GM19467 (cell line): ENCODE results near the gene AP2A2.

ENCODE experiments used
- ATAC-seq: cut with Tn5 transposase; IDR thresholded peaks from one replicate; pipeline ENCODE4 v1.9.1; 2021; ENCODE audit warnings: mild to moderate bottlenecking, moderate library complexity; ENCODE audit not compliant: unreplicated experiment

AP2A2 gene

GRCh38 chr11:1052133-1053011, 126.7 kb downstream of the AP2A2 start:
- ATAC-seq = no peak

GRCh38 chr11:1053121-1053901, 127.6 kb downstream of the AP2A2 start:
- no peak for ATAC-seq

DNA sequence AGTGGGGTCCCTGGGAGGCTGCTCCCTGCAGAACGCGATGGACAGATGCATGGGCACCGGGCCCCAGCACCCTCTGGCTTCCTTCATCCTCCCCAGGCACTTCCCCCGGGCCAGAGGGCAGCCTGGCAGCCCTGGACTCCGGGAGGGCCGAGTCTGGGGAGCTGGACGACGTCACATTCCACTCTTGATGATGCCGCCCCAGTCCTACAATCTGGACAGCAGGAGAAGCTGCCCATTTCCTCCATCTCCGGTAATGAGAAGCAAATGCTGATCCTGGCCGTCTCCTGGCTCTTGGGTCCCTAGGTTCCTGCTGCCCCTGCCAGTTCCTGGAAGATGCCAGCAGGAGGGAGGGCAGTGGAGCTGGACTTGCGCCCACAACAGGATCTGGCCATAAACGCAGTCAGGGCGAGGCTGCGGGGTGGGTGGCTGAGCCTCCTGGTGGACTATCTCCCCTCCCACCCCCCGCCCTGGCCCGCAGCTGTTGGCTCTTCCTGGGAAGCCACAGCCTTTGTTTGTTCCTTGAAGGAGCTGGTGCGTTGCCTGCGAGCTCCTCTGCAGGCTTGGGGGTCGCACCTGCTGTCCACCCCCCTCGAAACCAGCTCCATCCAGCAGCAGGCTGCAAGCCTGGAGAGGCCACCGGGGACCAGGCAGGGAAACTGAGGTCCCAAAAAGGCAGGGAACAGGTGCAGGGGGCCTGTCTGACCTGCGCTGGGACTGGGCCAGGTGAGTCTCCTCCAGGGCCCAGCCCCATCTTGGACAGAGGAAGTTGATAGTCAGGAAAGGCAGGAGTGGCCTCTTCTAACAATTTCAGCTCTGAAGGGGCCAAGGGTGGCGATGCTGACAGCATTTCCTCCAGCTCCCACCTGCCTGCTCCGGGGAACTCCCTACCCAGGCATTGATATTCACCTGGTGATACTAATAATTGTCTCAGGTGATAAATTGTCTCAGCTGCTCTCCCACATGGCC, 128.8 kb downstream of the AP2A2 start:
- ATAC-seq = no peak

GRCh38 chr11:1055109-1055703, 129.5 kb downstream of the AP2A2 start:
- ATAC-seq = no peak

DNA sequence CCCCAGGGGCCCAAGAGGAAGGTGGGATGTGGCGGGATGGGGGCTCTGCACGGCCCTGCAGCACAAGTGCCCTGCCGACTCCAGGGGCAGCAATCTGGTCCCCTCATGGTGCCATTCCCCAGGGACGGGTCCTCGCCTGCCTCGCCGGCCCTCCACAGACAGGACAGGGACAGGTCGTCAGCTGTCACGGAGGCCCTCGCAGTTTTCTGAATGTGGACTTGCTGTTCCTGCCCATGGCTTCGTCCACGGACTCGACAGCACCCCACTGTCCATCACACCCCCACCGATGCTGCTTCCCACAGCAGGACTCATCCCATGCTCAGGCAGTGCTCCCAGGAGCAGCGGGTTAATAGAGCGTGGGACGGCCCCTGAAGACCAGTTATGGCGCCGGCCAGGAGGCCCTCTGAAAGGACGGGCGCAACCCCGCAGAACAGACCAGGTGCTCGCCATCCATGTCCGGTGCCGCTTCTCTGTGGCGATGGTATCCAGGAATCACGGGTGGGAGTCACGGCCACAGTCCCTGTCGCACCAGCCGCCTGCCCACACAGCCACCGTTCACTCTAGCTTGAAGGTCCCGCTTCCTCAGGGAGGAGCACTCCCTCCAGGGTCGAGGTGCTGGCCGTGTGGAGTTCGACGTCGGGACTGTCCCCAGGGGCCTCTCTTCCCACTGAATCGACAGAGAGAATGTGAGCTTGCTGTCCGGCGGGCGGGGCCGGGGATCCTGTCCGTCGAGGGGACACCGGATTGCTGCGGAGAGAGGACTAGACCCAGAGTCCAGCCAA, 130.5 kb downstream of the AP2A2 start:
- ATAC-seq = no peak

- no peak for ATAC-seq
Measured at GRCh38 chr11:1057806-1058205, 132.1 kb downstream of the AP2A2 start.

- ATAC-seq = no peak
Measured at GRCh38 chr11:1059759-1060158, 134.1 kb downstream of the AP2A2 start.

- no peak for ATAC-seq
Measured at GRCh38 chr11:1060410-1060809, 134.7 kb downstream of the AP2A2 start.

DNA sequence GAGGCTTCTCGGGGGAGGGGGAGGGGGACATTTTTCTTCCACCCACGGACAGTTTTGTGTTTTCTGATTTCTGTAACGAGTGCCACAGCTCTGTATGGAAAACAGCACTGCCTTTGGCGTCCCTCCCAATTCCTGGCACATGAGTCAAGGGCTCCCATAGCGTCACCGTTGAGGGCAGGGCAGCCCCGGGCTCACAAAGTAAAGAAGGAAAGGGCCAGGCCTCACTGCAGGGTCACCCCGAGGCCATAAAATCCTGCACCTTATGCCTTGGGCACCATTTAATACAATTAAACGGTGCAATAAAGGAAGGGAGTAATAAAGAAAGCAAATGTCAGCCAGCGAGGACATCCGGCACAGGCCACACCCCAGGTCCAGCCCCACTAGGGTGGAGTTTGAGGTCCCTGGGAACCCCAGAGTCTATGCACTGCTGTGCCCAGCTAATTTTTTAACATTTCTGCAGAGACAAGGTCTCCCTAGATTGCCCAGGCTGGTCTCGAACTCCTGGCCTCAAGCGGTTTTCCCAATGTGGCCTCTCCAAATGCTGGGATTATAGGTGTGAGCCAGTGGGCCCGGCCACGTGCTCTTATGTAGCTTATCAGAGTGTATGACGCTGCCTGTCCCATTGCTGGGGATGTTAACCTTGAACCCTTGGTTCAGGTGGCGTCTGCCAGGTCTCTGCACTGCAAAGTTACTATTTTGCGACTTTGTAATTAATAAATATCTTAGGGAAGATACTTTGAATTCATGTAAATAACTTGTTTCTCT, 135.4 kb downstream of the AP2A2 start:
- no peak for ATAC-seq
